Measurements from ENCODE around the gene EID1. TPM values are rescaled to one million over a fixed set of nuclear protein-coding genes. Genes with fewer than 3 reads are reported as not detected.

The EID1 gene
- total RNA-seq, 1 experiment from 2014 or later: 104 TPM

GRCh38 chr15:48883699-48884098, 5.8 kb downstream of the EID1 start (continued):
- TF ChIP-seq MLX (CRISPR knock-in tag; IDR thresholded peaks at IDR 0.05) (no peak), JAZF1 (CRISPR knock-in tag; IDR thresholded peaks at IDR 0.05) (no peak), CTCF (IDR thresholded peaks at IDR 0.05) (no peak), KAT7 (CRISPR knock-in tag; IDR thresholded peaks at IDR 0.05; ENCODE audit: borderline replicate concordance) (no peak), IRF1 (CRISPR knock-in tag; IDR thresholded peaks at IDR 0.05) (no peak), E2F4 (CRISPR knock-in tag; IDR thresholded peaks at IDR 0.05; ENCODE audit: borderline replicate concordance, low read depth) (no peak), HMGXB4 (CRISPR knock-in tag; IDR thresholded peaks at IDR 0.05) (no peak)

GRCh38 chr15:48887144-48887543, 9.2 kb downstream of the EID1 start:
- Mint-ChIP-seq H3K36me3 (no peaks in the 10 kb centered on the region), H3K4me3 (no peak overlapping the region), H3K27me3 (ENCODE audit: low read depth) (no peaks in the 10 kb centered on the region), H3K27ac (no peak overlapping the region), H3K9me3 (no peaks in the 10 kb centered on the region), H3K4me1 (peaks cover 4% of the 10 kb centered on the region; the same call in 1 of the 2 replicates)
- ChIA-PET CTCF (no interaction called here), POLR2A (no interaction called here)
- no peak for TF ChIP-seq E2F5 (CRISPR knock-in tag; IDR thresholded peaks at IDR 0.05)
- TF ChIP-seq CDX4 (CRISPR knock-in tag; IDR thresholded peaks at IDR 0.05; ENCODE audit: borderline replicate concordance): no peak
- no peak for TF ChIP-seq ZNF121 (CRISPR knock-in tag; IDR thresholded peaks at IDR 0.05)
- no peak for TF ChIP-seq FOXJ3 (CRISPR knock-in tag; IDR thresholded peaks at IDR 0.05; ENCODE audit: borderline replicate concordance)
- TF ChIP-seq KAT7 (CRISPR knock-in tag; IDR thresholded peaks at IDR 0.05; ENCODE audit: borderline replicate concordance): no peak
- TF ChIP-seq SOX15 (CRISPR knock-in tag; IDR thresholded peaks at IDR 0.05): no peak
- no peak for TF ChIP-seq USF1 (CRISPR knock-in tag; IDR thresholded peaks at IDR 0.05)
- no peak for TF ChIP-seq E2F1 (CRISPR knock-in tag; IDR thresholded peaks at IDR 0.05)
- no peak for TF ChIP-seq JAZF1 (CRISPR knock-in tag; IDR thresholded peaks at IDR 0.05)
- no peak for TF ChIP-seq ESRRA (CRISPR knock-in tag; IDR thresholded peaks at IDR 0.05; ENCODE audit: borderline replicate concordance)
- no peak for TF ChIP-seq OVOL2 (CRISPR knock-in tag; IDR thresholded peaks at IDR 0.05; ENCODE audit: borderline replicate concordance)
- no peak for TF ChIP-seq NR1H2 (CRISPR knock-in tag; IDR thresholded peaks at IDR 0.05)
- TF ChIP-seq NFATC4 (CRISPR knock-in tag; IDR thresholded peaks at IDR 0.05): no peak
- TF ChIP-seq SMAD4 (CRISPR knock-in tag; IDR thresholded peaks at IDR 0.05): no peak
- ATAC-seq: no peak
- no peak for DNase-seq (ENCODE audit: low spot score)

Data from WTC11 (cell line).